ENCODE results near the gene THRA. TPM values are rescaled to one million over a fixed set of nuclear protein-coding genes. Genes with fewer than 3 reads are reported as not detected.

Gene THRA
- total and polyA plus RNA-seq, 12 donors: 29.8 to 102 (median 67.1) TPM

- no peak overlapping the region for H3K4me3 ChIP-seq
- intact Hi-C loops (cut with DNase I): loop anchor here in 4 of 10 donors (2.0 to 10.0 kb wide), 3 partner anchors 13 to 139 kb away; no protein-coding TSS in a partner anchor
- H3K9me3 ChIP-seq: no peaks in the 10 kb centered on the region
- H3K27me3 ChIP-seq: no peaks in the 10 kb centered on the region
- peaks cover 8 to 43% (median 19%) of the 10 kb centered on the region in 9 donors for H3K4me1 ChIP-seq
- DNase-seq (no peak), ATAC-seq (no peak)
- 75 to 77% methylated on average over 22 of the region's 22 CpGs for WGBS, 2 donors
- peaks cover 0 to 100% (median 77%) of the 10 kb centered on the region in 9 donors for H3K36me3 ChIP-seq
- no peak overlapping the region for H3K27ac ChIP-seq
- no peak for TF ChIP-seq CTCF (IDR thresholded peaks at IDR 0.05)
Measured at GRCh38 chr17:40025991-40026815, 36.6 kb upstream of the THRA start.

- DNase-seq: peak; percentile 78 to 87
- peak overlapping the region in 2 of 10 donors; percentile 18 to 31 for H3K27ac ChIP-seq
- no peaks in the 10 kb centered on the region for H3K27me3 ChIP-seq
- peak; percentile 87 to 94 (median 91) for ATAC-seq
- intact Hi-C loops (cut with DNase I): loop anchor here in 5 of 10 donors (1.0 to 10.0 kb wide), 4 partner anchors 14 to 138 kb away; no protein-coding TSS in a partner anchor
- 31 to 35% methylated on average over 33 of the region's 33 CpGs for WGBS, 2 donors
- H3K4me1 ChIP-seq: peaks cover 8 to 38% (median 16%) of the 10 kb centered on the region in 9 donors
- no peaks in the 10 kb centered on the region for H3K9me3 ChIP-seq
- H3K4me3 ChIP-seq: no peak overlapping the region
- H3K36me3 ChIP-seq: peaks cover 0 to 100% (median 77%) of the 10 kb centered on the region in 9 donors
- TF ChIP-seq CTCF (IDR thresholded peaks at IDR 0.05): peak; percentile 91 to 97 (median 95)
Measured at GRCh38 chr17:40026816-40027613, 35.8 kb upstream of the THRA start.

GRCh38 chr17:40027614-40028012, 35.2 kb upstream of the THRA start:
- Histone ChIP-seq H3K9me3 (no peaks in the 10 kb centered on the region), H3K4me1 (peaks cover 8 to 42% (median 16%) of the 10 kb centered on the region in 9 donors), H3K36me3 (peaks cover 0 to 100% (median 72%) of the 10 kb centered on the region in 9 donors), H3K4me3 (no peak overlapping the region), H3K27ac (peak overlapping the region in 2 of 10 donors; percentile 18 to 31), H3K27me3 (no peaks in the 10 kb centered on the region)
- ATAC-seq (no peak), DNase-seq (no peak)
- intact Hi-C loops (cut with DNase I): loop anchor here in 5 of 10 donors (1.0 to 10.0 kb wide), 4 partner anchors 14 to 137 kb away; no protein-coding TSS in a partner anchor
- WGBS, 2 donors: 82% methylated on average over 5 of the region's 5 CpGs
- TF ChIP-seq CTCF (IDR thresholded peaks at IDR 0.05): no peak

- Histone ChIP-seq H3K27me3 (no peaks in the 10 kb centered on the region), H3K4me3 (no peak overlapping the region), H3K36me3 (peaks cover 0 to 100% (median 65%) of the 10 kb centered on the region in 9 donors), H3K4me1 (peaks cover 9 to 43% (median 17%) of the 10 kb centered on the region in 9 donors), H3K9me3 (no peaks in the 10 kb centered on the region), H3K27ac (no peak overlapping the region)
- 83 to 91% methylated on average over 13 of the region's 13 CpGs for WGBS, 2 donors
- ATAC-seq: no peak
- TF ChIP-seq CTCF (IDR thresholded peaks at IDR 0.05): no peak
- no peak for DNase-seq
- intact Hi-C loops (cut with DNase I): loop anchor here in 3 of 10 donors (5.0 to 10.0 kb wide), 2 partner anchors 59 to 136 kb away; no protein-coding TSS in a partner anchor
Measured at GRCh38 chr17:40028595-40028994, 34.2 kb upstream of the THRA start.
